Activated T-cell treated with anti-CD3 and anti-CD28 coated beads, Interleukin-2, amount 50 U/mL, for 24 hours (primary cell): ENCODE results near the gene PLAAT1.
A peak's percentile ranks its signal among the peaks of the same experiment; 100 is the strongest.

Experiments
- DNase-seq: peaks from one replicate; pipeline ENCODE4 v3.0.0-alpha.2; 2020
- H3K27ac Mint-ChIP-seq: 2 replicates; pipeline ENCODE4 v1.8.0; 2020; ENCODE audit warnings: mild to moderate bottlenecking, mixed read lengths
- H3K27me3 Mint-ChIP-seq: 2 replicates; pipeline ENCODE4 v1.8.0; 2020; ENCODE audit warnings: mixed read lengths
- H3K36me3 Mint-ChIP-seq: 2 replicates; pipeline ENCODE4 v1.8.0; 2020; ENCODE audit warnings: low read depth, mixed read lengths
- H3K4me1 Mint-ChIP-seq: 2 replicates; pipeline ENCODE4 v1.8.0; 2020; ENCODE audit warnings: low read depth, mixed read lengths
- H3K4me3 Mint-ChIP-seq: 2 replicates; pipeline ENCODE4 v1.8.0; 2020; ENCODE audit warnings: mild to moderate bottlenecking, moderate library complexity, mixed read lengths
- H3K9me3 Mint-ChIP-seq: 2 replicates; pipeline ENCODE4 v1.8.0; 2020; ENCODE audit warnings: mixed read lengths

PLAAT1 gene

DNA sequence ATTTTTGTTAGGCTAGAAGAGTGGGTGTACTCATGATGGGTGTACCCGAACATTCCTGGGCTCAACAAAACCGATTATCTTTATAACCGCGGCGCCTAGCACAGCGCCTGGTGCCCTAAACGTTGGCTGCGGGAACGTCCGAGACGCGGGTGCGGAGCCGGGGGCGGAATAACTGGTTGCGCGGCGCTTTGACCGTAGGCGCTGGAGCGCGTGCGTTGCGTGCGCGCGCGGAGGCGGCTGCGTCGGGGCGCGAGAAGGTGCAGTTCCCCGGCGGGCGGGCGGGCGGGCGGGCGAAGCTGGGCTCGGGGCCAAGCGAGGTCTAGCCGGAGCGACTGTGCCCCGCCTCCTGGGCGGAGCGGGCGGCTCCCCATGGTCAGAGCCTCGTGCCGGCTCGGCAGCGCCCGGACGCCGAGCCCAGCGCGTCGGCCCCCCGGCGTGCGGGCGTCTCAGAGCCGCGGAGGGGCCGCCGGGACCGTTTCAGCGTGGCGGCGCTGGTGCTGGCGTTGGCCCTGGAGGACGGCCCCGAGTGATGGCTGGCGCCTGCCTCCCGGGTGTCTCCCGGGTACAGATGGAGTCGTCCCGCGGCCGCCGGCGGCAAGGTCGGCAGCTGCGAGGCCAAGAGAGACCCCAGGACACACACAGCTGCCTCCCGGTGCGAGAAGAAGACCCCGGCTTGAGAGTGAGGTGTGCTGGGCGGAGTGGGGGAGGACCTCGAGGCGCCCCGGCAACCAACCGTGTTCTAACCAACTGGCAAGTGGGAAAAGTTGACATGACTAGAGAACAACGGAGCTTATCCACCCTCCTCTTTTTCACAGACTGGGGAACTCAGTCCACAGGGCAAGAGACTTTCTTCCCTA, at the start of gene PLAAT1:
Gene PLAAT1, plus strand, starts transcription at position 373 of the 857 bp plus-strand sequence. CDS start 14,429 bp downstream, outside the sequence.
- H3K4me3 Mint-ChIP-seq = peak within 1 kb of the TSS; percentile 46
- no peaks in the 10 kb centered on the region for H3K36me3 Mint-ChIP-seq
- DNase-seq = peak; percentile 35
- peaks cover 4% of the 10 kb centered on the region for H3K4me1 Mint-ChIP-seq
- H3K27me3 Mint-ChIP-seq = peaks cover 46% of the 10 kb centered on the region
- H3K27ac Mint-ChIP-seq = no peak within 1 kb of the TSS
- no peaks in the 10 kb centered on the region for H3K9me3 Mint-ChIP-seq

DNA sequence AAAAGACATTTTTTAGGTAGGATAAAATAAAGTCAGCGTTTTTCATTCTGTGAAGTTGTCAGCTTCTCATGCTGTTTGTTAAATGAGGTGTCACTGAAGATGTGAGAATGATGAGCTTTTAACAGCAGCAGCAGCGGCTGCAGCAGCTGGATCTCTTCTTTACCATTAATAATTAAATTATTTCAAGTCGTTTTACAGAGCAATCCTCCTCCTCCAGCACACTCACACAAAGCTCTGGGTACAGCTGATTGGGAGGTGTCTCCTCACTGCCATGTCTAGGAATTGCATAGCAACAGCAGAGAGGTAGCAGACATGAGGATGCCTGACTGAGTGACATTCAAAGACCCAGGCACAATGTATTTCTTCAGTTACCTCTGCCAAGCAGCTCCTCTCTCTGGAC, 46.7 kb upstream of the PLAAT1 start:
- Mint-ChIP-seq H3K9me3 (no peaks in the 10 kb centered on the region), H3K36me3 (no peaks in the 10 kb centered on the region), H3K4me1 (no peaks in the 10 kb centered on the region), H3K27ac (no peak overlapping the region), H3K27me3 (peaks cover 2% of the 10 kb centered on the region), H3K4me3 (no peak overlapping the region)
- DNase-seq = no peak

DNA sequence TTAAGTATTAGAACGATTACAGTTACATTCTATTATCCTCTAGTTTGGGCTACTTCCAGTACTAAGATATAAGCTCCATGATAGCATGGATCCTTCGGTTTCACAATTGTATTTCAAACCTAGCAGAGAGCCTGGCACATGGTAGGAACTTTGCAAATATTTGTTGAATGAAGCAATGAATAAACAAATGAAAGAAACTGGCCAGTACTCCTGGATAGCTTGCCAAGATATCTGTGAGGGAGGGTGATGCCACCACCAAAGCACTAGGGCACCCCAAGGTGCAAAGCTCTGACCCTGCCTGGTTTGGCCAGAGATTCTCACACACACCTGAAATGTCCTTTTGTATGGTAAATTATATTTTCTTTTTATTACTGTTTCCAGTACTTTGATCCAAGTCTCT, 44.3 kb upstream of the PLAAT1 start:
- no peaks in the 10 kb centered on the region for H3K4me1 Mint-ChIP-seq
- peaks cover 2% of the 10 kb centered on the region for H3K27me3 Mint-ChIP-seq
- no peak overlapping the region for H3K27ac Mint-ChIP-seq
- no peaks in the 10 kb centered on the region for H3K36me3 Mint-ChIP-seq
- no peaks in the 10 kb centered on the region for H3K9me3 Mint-ChIP-seq
- DNase-seq = no peak
- no peak overlapping the region for H3K4me3 Mint-ChIP-seq

DNA sequence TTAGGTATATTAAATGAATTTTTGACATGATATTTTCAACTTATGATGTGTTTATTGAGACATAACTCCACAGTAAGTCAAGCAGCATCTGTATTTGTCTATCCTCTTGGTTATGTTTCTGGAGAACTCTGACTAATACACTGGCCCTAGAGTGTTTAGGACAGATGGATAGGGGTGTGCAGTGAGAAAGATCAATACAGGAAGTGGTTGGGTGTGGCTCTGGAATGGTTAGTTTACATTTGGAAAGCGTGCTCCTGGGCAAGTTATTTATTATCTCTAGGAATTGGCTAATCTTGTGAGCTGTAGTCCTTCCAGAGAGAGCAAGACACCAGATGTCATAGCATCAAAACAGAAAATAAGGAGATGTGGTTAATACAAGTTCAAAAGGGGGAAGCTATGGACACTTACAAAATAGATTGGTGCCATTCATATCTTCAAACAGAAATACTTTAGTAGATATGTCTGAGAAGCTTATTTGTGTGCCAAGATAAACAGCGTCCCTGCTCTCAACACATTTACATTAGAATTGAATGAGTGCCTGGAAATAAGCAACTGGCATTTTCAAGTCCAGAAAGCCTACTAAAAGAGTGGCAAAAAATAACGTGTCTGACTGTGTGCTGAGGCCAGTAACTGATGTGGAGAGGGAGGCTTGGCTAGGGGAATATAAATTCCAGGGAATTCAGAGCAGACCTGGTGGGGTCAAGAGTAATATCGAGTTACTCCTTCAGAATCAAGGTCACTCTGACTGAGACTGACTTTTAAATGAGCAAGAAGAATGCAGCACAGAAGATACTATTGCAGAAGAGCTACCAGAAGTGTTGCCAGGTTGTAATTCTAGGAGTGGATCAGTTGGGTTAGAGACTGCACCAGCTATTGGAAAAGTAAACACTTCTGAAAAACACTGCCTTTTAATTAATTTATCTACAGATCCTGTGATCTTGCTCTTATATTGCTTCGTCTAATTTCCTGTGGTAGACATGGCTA, 33.4 kb upstream of the PLAAT1 start:
- Mint-ChIP-seq H3K27ac (no peak overlapping the region), H3K27me3 (no peaks in the 10 kb centered on the region), H3K36me3 (no peaks in the 10 kb centered on the region), H3K9me3 (no peaks in the 10 kb centered on the region), H3K4me3 (no peak overlapping the region), H3K4me1 (no peaks in the 10 kb centered on the region)
- DNase-seq = no peak

DNA sequence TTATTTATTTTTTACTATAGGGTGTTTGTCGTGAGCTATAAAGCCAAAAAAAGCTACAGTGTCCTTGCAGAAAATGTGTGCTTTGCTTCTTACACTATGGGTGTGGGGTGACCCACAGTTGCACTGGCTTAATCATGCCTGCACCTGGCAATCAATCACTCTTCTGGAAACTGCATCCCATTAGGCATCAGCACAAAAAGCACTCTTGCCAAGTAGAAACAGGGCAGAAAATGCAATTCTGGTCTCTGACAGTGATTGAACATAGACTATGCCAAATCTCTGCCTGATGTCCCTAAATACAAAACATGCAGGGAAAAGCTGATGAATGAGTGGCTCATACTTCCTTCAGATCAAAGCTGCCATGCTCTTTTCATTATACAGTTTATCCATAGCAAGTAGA, 30.4 kb upstream of the PLAAT1 start:
- DNase-seq = no peak
- H3K27ac Mint-ChIP-seq = no peak overlapping the region
- peaks cover 3% of the 10 kb centered on the region for H3K27me3 Mint-ChIP-seq
- H3K36me3 Mint-ChIP-seq = no peaks in the 10 kb centered on the region
- no peaks in the 10 kb centered on the region for H3K9me3 Mint-ChIP-seq
- H3K4me3 Mint-ChIP-seq = no peak overlapping the region
- no peaks in the 10 kb centered on the region for H3K4me1 Mint-ChIP-seq

GRCh38 chr3:193211173-193211572, 29.8 kb upstream of the PLAAT1 start:
- H3K4me3 Mint-ChIP-seq = no peak overlapping the region
- H3K36me3 Mint-ChIP-seq = no peaks in the 10 kb centered on the region
- no peak overlapping the region for H3K27ac Mint-ChIP-seq
- no peaks in the 10 kb centered on the region for H3K9me3 Mint-ChIP-seq
- H3K4me1 Mint-ChIP-seq = no peaks in the 10 kb centered on the region
- H3K27me3 Mint-ChIP-seq = peaks cover 3% of the 10 kb centered on the region
- DNase-seq = no peak

DNA sequence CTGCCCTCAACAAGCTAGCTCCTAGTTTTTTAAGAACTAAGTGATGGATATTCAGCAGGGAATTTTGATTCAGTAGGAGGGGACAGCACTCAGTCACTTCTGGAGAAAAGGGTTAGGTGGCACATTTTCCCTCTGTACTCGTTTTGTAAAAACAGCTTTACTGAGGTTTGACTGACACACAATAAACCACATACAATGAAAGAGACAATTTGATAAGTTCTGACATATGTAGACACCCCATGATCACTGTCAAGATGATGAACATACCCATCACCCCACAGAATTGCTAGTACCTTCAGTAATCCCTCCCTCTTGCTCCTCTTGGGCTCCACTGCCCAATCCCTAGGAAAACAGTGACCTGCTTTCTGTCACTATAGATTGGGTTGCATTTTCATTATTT, 29.0 kb upstream of the PLAAT1 start:
- no peak overlapping the region for H3K27ac Mint-ChIP-seq
- no peaks in the 10 kb centered on the region for H3K9me3 Mint-ChIP-seq
- H3K4me1 Mint-ChIP-seq = no peaks in the 10 kb centered on the region
- no peaks in the 10 kb centered on the region for H3K36me3 Mint-ChIP-seq
- peaks cover 3% of the 10 kb centered on the region for H3K27me3 Mint-ChIP-seq
- no peak overlapping the region for H3K4me3 Mint-ChIP-seq
- DNase-seq = no peak

- no peak overlapping the region for H3K4me3 Mint-ChIP-seq
- no peak for DNase-seq
- no peaks in the 10 kb centered on the region for H3K36me3 Mint-ChIP-seq
- no peak overlapping the region for H3K27ac Mint-ChIP-seq
- no peaks in the 10 kb centered on the region for H3K9me3 Mint-ChIP-seq
- H3K27me3 Mint-ChIP-seq = peaks cover 3% of the 10 kb centered on the region
- H3K4me1 Mint-ChIP-seq = no peaks in the 10 kb centered on the region
Measured at GRCh38 chr3:193212844-193213243, 28.2 kb upstream of the PLAAT1 start.

DNA sequence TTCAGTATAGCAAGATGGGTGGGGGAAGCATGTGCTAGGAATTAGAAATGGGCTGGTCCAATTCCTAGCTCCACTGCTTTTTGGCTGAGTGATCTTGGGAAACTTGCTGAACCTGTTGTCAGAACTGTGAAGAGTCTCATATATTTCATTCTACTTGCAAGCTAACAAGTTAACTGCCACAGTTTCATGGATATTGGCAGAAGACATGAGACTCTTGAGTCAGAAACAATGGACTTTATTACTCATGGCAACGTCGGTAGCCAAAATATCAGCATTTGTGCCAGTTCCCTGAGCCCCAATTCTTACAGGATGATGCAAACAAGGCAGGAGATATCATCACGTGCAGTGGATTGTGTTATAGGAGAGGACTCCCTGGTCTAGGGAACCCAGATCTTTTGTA, 26.6 kb upstream of the PLAAT1 start:
- Mint-ChIP-seq H3K9me3 (no peaks in the 10 kb centered on the region), H3K4me1 (no peaks in the 10 kb centered on the region), H3K27ac (no peak overlapping the region), H3K36me3 (no peaks in the 10 kb centered on the region), H3K27me3 (peaks cover 3% of the 10 kb centered on the region), H3K4me3 (no peak overlapping the region)
- no peak for DNase-seq

DNA sequence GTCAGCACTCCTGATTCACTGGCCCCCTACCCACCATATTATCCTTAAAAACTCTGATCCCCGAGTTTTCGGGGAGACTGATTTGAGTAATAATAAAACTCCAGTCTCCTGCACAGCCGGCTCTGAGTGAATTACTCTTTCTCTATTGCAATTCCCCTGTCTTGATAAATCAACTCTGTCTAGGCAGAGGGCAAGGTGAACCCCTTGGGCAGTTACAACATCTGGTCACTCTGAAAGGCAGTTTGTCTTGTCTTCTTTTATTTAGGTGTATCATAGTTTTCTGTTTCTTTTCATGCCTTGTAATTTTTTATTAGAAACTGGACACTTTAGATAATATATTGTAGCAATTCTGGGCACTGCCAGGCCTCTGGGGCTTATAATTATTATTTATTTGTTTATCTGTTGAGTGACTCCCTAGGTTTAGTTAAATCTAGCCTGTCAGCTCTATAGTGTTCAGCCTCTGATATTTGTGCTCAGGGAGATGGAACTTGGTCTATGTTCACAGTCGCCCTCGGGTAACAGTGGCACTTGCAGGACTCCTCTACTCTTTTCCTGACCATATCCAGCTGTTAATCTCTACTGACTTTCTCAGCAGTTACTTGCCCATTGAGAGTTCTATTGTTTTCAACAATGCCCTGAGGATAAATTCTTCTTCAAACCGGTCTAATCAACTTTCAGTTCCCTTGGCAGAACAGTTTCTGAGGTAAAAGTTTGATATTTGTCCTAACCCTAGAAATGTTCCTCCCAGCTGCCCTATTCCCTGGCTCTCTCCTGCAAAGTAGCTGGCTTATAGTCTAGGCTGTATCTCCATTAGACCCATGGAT, 15.5 kb upstream of the PLAAT1 start:
- H3K36me3 Mint-ChIP-seq = no peaks in the 10 kb centered on the region
- H3K4me3 Mint-ChIP-seq = no peak overlapping the region
- peaks cover 21% of the 10 kb centered on the region for H3K27me3 Mint-ChIP-seq
- H3K9me3 Mint-ChIP-seq = no peaks in the 10 kb centered on the region
- DNase-seq = no peak
- H3K27ac Mint-ChIP-seq = no peak overlapping the region
- no peaks in the 10 kb centered on the region for H3K4me1 Mint-ChIP-seq

DNA sequence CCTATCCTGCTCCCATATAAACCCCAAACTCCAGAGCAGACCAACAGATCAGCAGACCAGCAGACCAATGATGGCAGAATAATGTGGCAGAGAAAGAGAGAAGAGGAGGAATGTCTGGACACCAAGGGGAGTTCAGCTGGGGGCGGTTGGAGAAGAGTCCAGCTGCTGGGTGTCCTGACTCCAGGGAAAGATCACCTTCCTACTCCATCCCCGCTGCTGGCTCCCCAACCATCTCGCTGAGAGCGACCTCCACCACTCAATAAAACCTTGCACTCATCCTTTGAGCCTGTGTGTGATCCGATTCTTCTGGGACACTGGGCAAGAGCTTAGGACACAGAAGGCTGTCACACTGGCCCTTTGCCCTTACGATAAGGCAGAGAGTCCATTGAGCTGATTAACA, 12.8 kb upstream of the PLAAT1 start:
- Mint-ChIP-seq H3K27ac (no peak overlapping the region), H3K4me3 (no peak overlapping the region), H3K27me3 (peaks cover 21% of the 10 kb centered on the region), H3K36me3 (no peaks in the 10 kb centered on the region), H3K4me1 (no peaks in the 10 kb centered on the region), H3K9me3 (no peaks in the 10 kb centered on the region)
- no peak for DNase-seq

GRCh38 chr3:193229851-193230420, 11.1 kb upstream of the PLAAT1 start:
- DNase-seq = no peak
- H3K27me3 Mint-ChIP-seq = peaks cover 18% of the 10 kb centered on the region
- H3K4me1 Mint-ChIP-seq = no peaks in the 10 kb centered on the region

DNA sequence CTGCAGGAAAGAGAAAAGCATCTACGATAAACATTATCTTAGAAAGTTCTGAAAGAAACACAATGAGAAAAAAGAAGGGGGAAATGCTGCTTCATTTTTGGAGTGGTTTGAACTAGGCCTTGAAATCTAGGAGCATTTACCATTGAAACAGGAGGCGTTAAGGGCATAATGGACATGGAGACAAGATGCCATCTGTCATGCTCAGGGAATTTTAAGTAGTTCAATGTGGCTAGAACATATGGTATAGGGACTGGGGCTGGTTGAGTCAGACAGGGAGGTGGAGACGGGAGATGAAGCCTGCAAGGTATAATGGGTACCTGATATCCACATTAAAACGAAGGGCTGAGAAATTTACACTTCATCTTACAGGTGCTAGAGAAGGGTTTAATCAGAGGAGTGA, 10.4 kb upstream of the PLAAT1 start:
- DNase-seq = no peak
- Mint-ChIP-seq H3K9me3 (no peaks in the 10 kb centered on the region), H3K36me3 (no peaks in the 10 kb centered on the region), H3K4me3 (no peak overlapping the region), H3K27ac (no peak overlapping the region), H3K27me3 (peaks cover 18% of the 10 kb centered on the region), H3K4me1 (no peaks in the 10 kb centered on the region)

More at GRCh38 chr3:193229851-193230420, 11.1 kb upstream of the PLAAT1 start:
- Mint-ChIP-seq H3K36me3 (no peaks in the 10 kb centered on the region), H3K4me3 (no peak overlapping the region), H3K9me3 (no peaks in the 10 kb centered on the region), H3K27ac (no peak overlapping the region)

DNA sequence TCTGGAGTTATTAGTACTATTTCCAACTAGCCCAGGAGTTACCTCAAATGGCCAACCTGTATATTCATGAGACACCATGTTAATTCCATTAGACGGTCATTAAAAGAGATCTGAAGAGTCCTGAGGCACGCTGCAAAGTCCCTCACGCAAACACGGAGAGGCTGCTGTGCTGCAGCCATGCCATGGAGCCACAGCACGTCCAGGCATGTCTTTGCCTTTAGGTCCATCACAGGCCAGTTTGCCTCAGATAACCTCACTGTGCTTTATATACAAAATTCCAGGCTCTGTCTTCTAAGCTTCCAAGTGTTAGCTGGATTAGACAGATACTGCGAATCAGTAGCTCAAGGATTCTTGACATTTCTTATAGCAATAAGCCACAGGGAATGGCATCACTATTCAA, 9.8 kb upstream of the PLAAT1 start:
- no peaks in the 10 kb centered on the region for H3K4me1 Mint-ChIP-seq
- peaks cover 13% of the 10 kb centered on the region for H3K27me3 Mint-ChIP-seq
- no peak overlapping the region for H3K4me3 Mint-ChIP-seq
- H3K36me3 Mint-ChIP-seq = no peaks in the 10 kb centered on the region
- H3K9me3 Mint-ChIP-seq = no peaks in the 10 kb centered on the region
- no peak for DNase-seq
- H3K27ac Mint-ChIP-seq = no peak overlapping the region
